T-cell (primary cell): ENCODE measurements around the gene SPINK1. TPM values are rescaled to one million over a fixed set of nuclear protein-coding genes. Genes with fewer than 3 reads are reported as not detected.

Source experiments
- ATAC-seq, 4 experiments: fragments of 200-7000 bp in 3 of 4; fragments of 150-1000 bp in 1 of 4; cut with Tn5 transposase; replicated peaks in 1 of 4; 1 replicate in 3 of 4; 2 replicates in 1 of 4; pipeline ENCODE4 v1.10.0; 2021; ENCODE audit warnings: moderate library complexity in 3 of 4, mild to moderate bottlenecking in 2 of 4, moderate number of reproducible peaks in 1 of 4
- CTCF ChIA-PET, 2 donors: fragments of 300-600 bp; sonication (Branson Sonifier 250); formaldehyde crosslinking; loops; one replicate each; lab custom pipeline; 2022; ENCODE audit warnings: antibody characterized with exemption in 2 of 2; lab: Charles Lee
- POLR2A ChIA-PET, 2 donors: fragments of 300-600 bp; sonication (Branson Sonifier 250); formaldehyde crosslinking; loops; one replicate each; lab custom pipeline; 2022; ENCODE audit warnings: antibody characterized with exemption in 2 of 2; lab: Charles Lee
- DNase-seq, 35 experiments: peaks; one replicate each; pipeline versions ENCODE4 v3.0.0 to v3.0.0-alpha.2; 2013 to 2023
- H3K27ac ChIP-seq: one replicate; pipeline ENCODE4 v1.5.1; 2013; ENCODE audit warnings: low read length
- H3K27me3 ChIP-seq, 2 experiments: replicated peaks in 1 of 2; 1 replicate in 1 of 2; 2 replicates in 1 of 2; pipeline versions ENCODE4 v1.6.1 to v1.7.0; 2013; ENCODE audit warnings: low read length in 1 of 2, mixed read lengths in 1 of 2; ENCODE audit not compliant: control insufficient read depth in 2 of 2, insufficient read depth in 2 of 2; ENCODE audit errors: extremely low read depth in 1 of 2
- H3K36me3 ChIP-seq, 2 donors: 1 replicate in 1 of 2; 2 replicates in 1 of 2; pipeline versions ENCODE4 v1.6.1 to v1.7.0; 2013; ENCODE audit warnings: low read length in 1 of 2; ENCODE audit not compliant: control insufficient read depth in 2 of 2, insufficient read depth in 1 of 2; ENCODE audit errors: extremely low read depth in 1 of 2
- H3K4me1 ChIP-seq, 2 experiments: 1 replicate in 1 of 2; 2 replicates in 1 of 2; pipeline versions ENCODE4 v1.6.1 to v1.7.0; 2013; ENCODE audit warnings: low read length in 2 of 2, mixed read lengths in 1 of 2; ENCODE audit not compliant: insufficient read depth in 2 of 2, control insufficient read depth in 1 of 2; ENCODE audit errors: extremely low read depth in 1 of 2
- H3K4me3 ChIP-seq, 2 donors: 1 replicate in 1 of 2; 2 replicates in 1 of 2; pipeline versions ENCODE4 v1.5.1 to v1.7.0; 2013; ENCODE audit warnings: mild to moderate bottlenecking in 2 of 2, low read length in 1 of 2, moderate library complexity in 1 of 2; ENCODE audit not compliant: control insufficient read depth in 1 of 2; ENCODE audit errors: extremely low read depth in 1 of 2
- H3K9me3 ChIP-seq: 2 replicates; pipeline ENCODE4 v1.7.0; 2013
- H3K27ac Mint-ChIP-seq, 2 donors: one replicate each; pipeline ENCODE4 v1.8.0; 2020 to 2021; ENCODE audit warnings: mild to moderate bottlenecking in 2 of 2, mixed read lengths in 2 of 2
- H3K27me3 Mint-ChIP-seq, 2 donors: one replicate each; pipeline ENCODE4 v1.8.0; 2021 to 2022; ENCODE audit warnings: mixed read lengths in 2 of 2
- H3K36me3 Mint-ChIP-seq: one replicate; pipeline ENCODE4 v1.8.0; 2021; ENCODE audit warnings: mixed read lengths
- H3K4me1 Mint-ChIP-seq, 3 donors: one replicate each; pipeline ENCODE4 v1.8.0; 2020 to 2022; ENCODE audit warnings: mixed read lengths in 3 of 3, mild to moderate bottlenecking in 1 of 3
- H3K4me3 Mint-ChIP-seq, 3 donors: one replicate each; pipeline ENCODE4 v1.8.0; 2020 to 2022; ENCODE audit warnings: mild to moderate bottlenecking in 3 of 3, mixed read lengths in 3 of 3, moderate library complexity in 3 of 3
- H3K9me3 Mint-ChIP-seq, 3 donors: one replicate each; pipeline ENCODE4 v1.8.0; 2020 to 2022; ENCODE audit warnings: mixed read lengths in 3 of 3
- WGBS: methylation state at CpG from one replicate; pipeline ENCODE4 v1.1.5; 2013; ENCODE audit warnings: missing lambda C conversion rate; ENCODE audit not compliant: insufficient coverage; 5-methylcytosine and 5-hydroxymethylcytosine counted together
- total RNA-seq, 35 experiments: library from RNA in 6 of 35; stranded (reverse) in 6 of 35; fragments of 120-200 nt in 1 of 35; gene quantifications; one replicate each; pipeline versions ENCODE4 v1.2.1 to v1.2.4 and lab custom pipeline; 2013 to 2026

Gene SPINK1
- total RNA-seq, 5 donors from 2014 or later (not counting 1 experiment from before 2014, with no cell fraction given), result 7.4 to 8.8 (median 8.8) TPM; not detected in 2

GRCh38 chr5:147780924-147781573 is 50.4 kb downstream of the SPINK1 start:
- 87% methylated on average over 2 of the region's 5 CpGs for WGBS
- no peak overlapping the region for H3K27ac ChIP-seq
- H3K9me3 Mint-ChIP-seq, result peaks cover 0 to 3% (median 0%) of the 10 kb centered on the region in 3 donors
- no peak for ATAC-seq
- H3K27me3 ChIP-seq, result peaks cover 0 to 2% of the 10 kb centered on the region in 2 experiments
- peaks cover 12 to 35% (median 22%) of the 10 kb centered on the region in 3 donors for H3K4me1 Mint-ChIP-seq
- CTCF ChIA-PET, result no interaction called here
- peaks cover 7 to 10% of the 10 kb centered on the region in 2 experiments for H3K4me1 ChIP-seq
- peaks cover 8% of the 10 kb centered on the region for H3K36me3 Mint-ChIP-seq
- no peaks in the 10 kb centered on the region for H3K9me3 ChIP-seq
- H3K4me3 Mint-ChIP-seq, result peak overlapping the region; percentile 16 to 86 (median 86)
- H3K36me3 ChIP-seq, result peaks cover 0 to 3% of the 10 kb centered on the region in 2 donors
- no peak for DNase-seq
- H3K27ac Mint-ChIP-seq, result peak overlapping the region; percentile 59 to 82
- no peak overlapping the region for H3K4me3 ChIP-seq
- H3K27me3 Mint-ChIP-seq, result no peaks in the 10 kb centered on the region
- POLR2A ChIA-PET, result interaction anchor here in 1 of 2 donors (0.6 kb wide), 1 partner anchor 52 kb away, joined by 4 read pairs; no protein-coding TSS in a partner anchor

GRCh38 chr5:147779694-147780093 is 51.8 kb downstream of the SPINK1 start:
- H3K9me3 Mint-ChIP-seq, result peaks cover 0 to 3% (median 3%) of the 10 kb centered on the region in 3 donors
- H3K4me3 Mint-ChIP-seq, result no peak overlapping the region
- H3K4me1 Mint-ChIP-seq, result peaks cover 12 to 35% (median 22%) of the 10 kb centered on the region in 3 donors
- no peak overlapping the region for H3K27ac ChIP-seq
- ChIA-PET POLR2A (no interaction called here), CTCF (no interaction called here)
- no CpG with 5 or more reads among the region's 1 CpG for WGBS
- no peaks in the 10 kb centered on the region for H3K9me3 ChIP-seq
- H3K4me1 ChIP-seq, result peaks cover 7 to 10% of the 10 kb centered on the region in 2 experiments
- H3K27ac Mint-ChIP-seq, result no peak overlapping the region
- H3K36me3 Mint-ChIP-seq, result peaks cover 13% of the 10 kb centered on the region
- no peak overlapping the region for H3K4me3 ChIP-seq
- peaks cover 0 to 3% of the 10 kb centered on the region in 2 donors for H3K36me3 ChIP-seq
- no peak for ATAC-seq
- peaks cover 0 to 2% of the 10 kb centered on the region in 2 experiments for H3K27me3 ChIP-seq
- DNase-seq, result no peak
- no peaks in the 10 kb centered on the region for H3K27me3 Mint-ChIP-seq

- Histone ChIP-seq H3K4me1 (peaks cover 0 to 6% of the 10 kb centered on the region in 2 experiments), H3K27ac (no peak overlapping the region), H3K9me3 (no peaks in the 10 kb centered on the region), H3K36me3 (peaks cover 0 to 3% of the 10 kb centered on the region in 2 donors), H3K4me3 (no peak overlapping the region), H3K27me3 (no peaks in the 10 kb centered on the region)
- H3K4me3 Mint-ChIP-seq, result no peak overlapping the region
- no peaks in the 10 kb centered on the region for H3K27me3 Mint-ChIP-seq
- DNase-seq (no peak), ATAC-seq (no peak)
- WGBS, result no CpG with 5 or more reads among the region's 4 CpGs
- ChIA-PET CTCF (no interaction called here), POLR2A (no interaction called here)
- H3K27ac Mint-ChIP-seq, result no peak overlapping the region
- H3K4me1 Mint-ChIP-seq, result peaks cover 7 to 27% (median 12%) of the 10 kb centered on the region in 3 donors
- H3K9me3 Mint-ChIP-seq, result peaks cover 0 to 3% (median 3%) of the 10 kb centered on the region in 3 donors
- peaks cover 15% of the 10 kb centered on the region for H3K36me3 Mint-ChIP-seq
Measured at GRCh38 chr5:147776989-147777388, 54.5 kb downstream of the SPINK1 start.

Other genes with a start within 250 kb of the SPINK1 start
- 1 to 10 TPM; 1.8 to 8.3 (median 5.7) TPM for gene JAKMIP2, start 48.9 kb downstream of the SPINK1 start, total RNA-seq
- under 1 TPM in 1 of 5 donors, not detected in 4; 0.99 TPM for gene SCGB3A2, start 47.0 kb upstream of the SPINK1 start, total RNA-seq
- not detected for gene C5orf46, start 74.9 kb upstream of the SPINK1 start, total RNA-seq
- gene SPINK5, start 232.3 kb upstream of the SPINK1 start, total RNA-seq, result under 1 TPM in 1 of 5 donors, not detected in 4; 0.07 TPM